Keratinocyte (primary cell): ENCODE measurements around the gene MED29.

Experiments used
- CTCF ChIP-seq, 3 experiments: IDR thresholded peaks in 1 of 3; conservative IDR thresholded peaks in 1 of 3; optimal IDR thresholded peaks in 1 of 3; 2 replicates in 2 of 3; 3 replicates in 1 of 3; pipeline versions ENCODE3 to v1.5.1; 2011; ENCODE audit warnings: low read length in 3 of 3, mild to moderate bottlenecking in 3 of 3, moderate library complexity in 2 of 3, control low read depth in 1 of 3, inconsistent platforms in 1 of 3; ENCODE audit not compliant: insufficient read depth in 2 of 3; ENCODE audit errors: extremely low read depth in 1 of 3
- EZH2 ChIP-seq: IDR thresholded peaks from one replicate; pipeline ENCODE4 v1.6.1; 2012; ENCODE audit warnings: inconsistent platforms, mild to moderate bottlenecking, low read length, moderate library complexity

- no peak for TF ChIP-seq CTCF (optimal IDR thresholded peaks at IDR 0.05 in 1 of 3, IDR thresholded peaks at IDR 0.05 in 1 of 3, conservative IDR thresholded peaks at IDR 0.05 in 1 of 3; ENCODE audit: extremely low read depth in 1 of 3, insufficient read depth in 2 of 3, low read length in 3 of 3)
- TF ChIP-seq EZH2: no peak
Observed at GRCh38 chr19:39403331-39404312, 12.4 kb downstream of the MED29 start.
